Ovary (tissue), 3 donors: ENCODE measurements around the gene RPS6KL1.

Source experiments
- CTCF ChIP-seq, 3 donors: fragments of 450-650 bp in 2 of 3; fragments of 200-600 bp in 1 of 3; IDR thresholded peaks; one replicate each; pipeline versions ENCODE4 v1.5.1 to v1.8.0; 2016 to 2022; ENCODE audit warnings: antibody characterized with exemption in 3 of 3, mild to moderate bottlenecking in 1 of 3
- POLR2A ChIP-seq: fragments of 450-650 bp; IDR thresholded peaks from one replicate; pipeline ENCODE4 v1.6.1; 2017; ENCODE audit warnings: antibody characterized with exemption, mild to moderate bottlenecking, moderate library complexity
- donor health status: DM: no; HTN: no; CAD: no.

- TF ChIP-seq CTCF (IDR thresholded peaks at IDR 0.05) (no peak), POLR2A (no peak)
These were observed 61.3 kb downstream of the RPS6KL1 start for GRCh38 chr14:74861734-74862090.
